Upper lobe of right lung (tissue), 1 donor: ENCODE results near the gene COL18A1. TPM values are rescaled to one million over a fixed set of nuclear protein-coding genes. Genes with fewer than 3 reads are reported as not detected.
A peak's percentile ranks its signal among the peaks of the same experiment; 100 is the strongest.

ENCODE experiments used
- ATAC-seq: fragments of 200-7000 bp; cut with Tn5 transposase; one replicate; pipeline ENCODE4 v1.9.1; 2020; ENCODE audit warnings: mild to moderate bottlenecking, moderate library complexity
- DNase-seq: peaks from one replicate; pipeline ENCODE4 v3.0.0-alpha.2; 2020
- H3K27ac ChIP-seq: fragments of 200-600 bp; one replicate; pipeline ENCODE4 v1.8.0; 2022
- H3K27me3 ChIP-seq: fragments of 200-600 bp; one replicate; pipeline ENCODE4 v1.8.0; 2022; ENCODE audit warnings: mild to moderate bottlenecking
- H3K36me3 ChIP-seq: fragments of 200-600 bp; one replicate; pipeline ENCODE4 v1.8.0; 2022
- H3K4me1 ChIP-seq: fragments of 200-600 bp; one replicate; pipeline ENCODE4 v1.8.0; 2022
- H3K4me3 ChIP-seq: fragments of 200-600 bp; one replicate; pipeline ENCODE4 v1.8.0; 2022; ENCODE audit warnings: mild to moderate bottlenecking
- H3K9me3 ChIP-seq: fragments of 200-600 bp; one replicate; pipeline ENCODE4 v1.8.0; 2022
- intact Hi-C: fragments of 100-400 bp; cut with DNase I; formaldehyde crosslinking; loops from one replicate; pipeline ENCODE4 v1.11.0; 2022
- total RNA-seq: library from RNA; stranded (reverse); fragmentation: NEBNext Ultra II Directional; extraction: Animal tissue kit (Norgen Biotek cat#: 25700); gene quantifications from one replicate; pipeline ENCODE4 v1.2.1, GENCODE V29; 2021
- TF ChIP-seq, protein P1 (sequence below): fragments of 200-600 bp; IDR thresholded peaks from one replicate; pipeline ENCODE4 v1.8.0; 2022; ENCODE audit warnings: antibody characterized with exemption
- donor health status: DM: no; HTN: yes; CAD: no; lungs with severe emphysema.

COL18A1 gene
- total RNA-seq, 1 donor from 2014 or later, result 60.4 TPM

DNA sequence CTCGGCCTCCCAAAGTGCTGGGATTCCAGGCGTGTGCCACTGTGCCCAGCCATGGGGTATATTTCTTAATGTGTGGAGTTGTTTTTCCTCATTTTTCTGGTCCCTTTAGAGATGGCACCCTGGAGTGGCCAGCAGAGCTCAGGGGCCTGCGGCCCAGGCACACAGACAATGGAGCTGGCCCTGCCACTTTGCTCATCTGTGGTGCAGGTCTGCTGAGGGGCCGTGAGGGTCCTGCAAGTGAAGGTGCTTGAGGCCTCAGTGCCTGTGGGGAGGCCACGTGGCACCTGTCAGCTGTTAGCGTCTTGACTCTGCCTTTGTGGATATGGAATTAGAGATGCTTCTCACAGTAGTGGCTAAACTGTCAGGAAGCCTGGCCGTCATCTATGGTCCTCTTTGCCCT is 7.5 kb downstream of the COL18A1 start:
- Histone ChIP-seq H3K4me1 (no peaks in the 10 kb centered on the region), H3K4me3 (no peak overlapping the region), H3K36me3 (no peaks in the 10 kb centered on the region), H3K27me3 (no peaks in the 10 kb centered on the region), H3K27ac (no peak overlapping the region), H3K9me3 (no peaks in the 10 kb centered on the region)
- ATAC-seq (no peak), DNase-seq (no peak)
- TF ChIP-seq, protein P1, sequence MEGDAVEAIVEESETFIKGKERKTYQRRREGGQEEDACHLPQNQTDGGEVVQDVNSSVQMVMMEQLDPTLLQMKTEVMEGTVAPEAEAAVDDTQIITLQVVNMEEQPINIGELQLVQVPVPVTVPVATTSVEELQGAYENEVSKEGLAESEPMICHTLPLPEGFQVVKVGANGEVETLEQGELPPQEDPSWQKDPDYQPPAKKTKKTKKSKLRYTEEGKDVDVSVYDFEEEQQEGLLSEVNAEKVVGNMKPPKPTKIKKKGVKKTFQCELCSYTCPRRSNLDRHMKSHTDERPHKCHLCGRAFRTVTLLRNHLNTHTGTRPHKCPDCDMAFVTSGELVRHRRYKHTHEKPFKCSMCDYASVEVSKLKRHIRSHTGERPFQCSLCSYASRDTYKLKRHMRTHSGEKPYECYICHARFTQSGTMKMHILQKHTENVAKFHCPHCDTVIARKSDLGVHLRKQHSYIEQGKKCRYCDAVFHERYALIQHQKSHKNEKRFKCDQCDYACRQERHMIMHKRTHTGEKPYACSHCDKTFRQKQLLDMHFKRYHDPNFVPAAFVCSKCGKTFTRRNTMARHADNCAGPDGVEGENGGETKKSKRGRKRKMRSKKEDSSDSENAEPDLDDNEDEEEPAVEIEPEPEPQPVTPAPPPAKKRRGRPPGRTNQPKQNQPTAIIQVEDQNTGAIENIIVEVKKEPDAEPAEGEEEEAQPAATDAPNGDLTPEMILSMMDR, result no peak
- intact Hi-C loops, result no loop called here

DNA sequence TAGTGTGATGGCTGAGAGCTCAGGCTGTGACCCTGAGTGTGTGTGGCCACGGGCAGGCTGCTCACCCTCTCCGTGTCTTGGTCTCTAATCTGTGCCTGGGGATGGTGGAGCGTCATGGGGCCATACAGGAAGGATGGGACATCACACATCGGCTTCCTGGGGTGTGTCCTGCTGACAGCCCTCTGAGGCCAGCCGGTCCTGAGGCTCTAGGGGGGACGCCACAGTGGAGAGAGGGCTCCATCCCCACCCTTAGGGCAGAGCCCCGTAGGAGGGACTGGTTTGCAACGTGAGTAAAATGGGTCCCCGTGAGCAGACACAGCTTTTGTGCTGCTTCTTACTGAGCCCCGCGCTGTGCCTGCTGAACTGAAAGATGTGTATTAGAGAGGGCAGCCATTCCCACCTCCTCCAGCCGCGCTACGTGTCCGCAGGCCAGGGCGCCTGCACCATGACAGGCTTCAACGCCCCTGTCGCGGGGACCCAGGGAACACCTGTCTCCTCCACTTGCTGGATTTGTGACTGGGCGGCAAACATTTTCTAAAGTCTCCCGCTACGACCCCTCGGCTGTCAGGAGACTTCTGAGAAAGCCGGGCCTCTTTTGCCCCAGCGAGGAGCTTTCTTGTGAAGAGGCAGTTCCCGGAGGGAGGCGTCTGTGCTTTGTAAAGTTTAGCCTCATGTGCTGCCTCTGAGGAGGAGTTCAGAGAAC is 8.1 kb downstream of the COL18A1 start:
- Histone ChIP-seq H3K9me3 (no peaks in the 10 kb centered on the region), H3K4me1 (no peaks in the 10 kb centered on the region), H3K27ac (peak overlapping the region; percentile 24), H3K4me3 (no peak overlapping the region), H3K36me3 (no peaks in the 10 kb centered on the region), H3K27me3 (no peaks in the 10 kb centered on the region)
- TF ChIP-seq, protein P1, result no peak
- ATAC-seq, result peak; percentile 6
- intact Hi-C loops, result no loop called here
- no peak for DNase-seq

DNA sequence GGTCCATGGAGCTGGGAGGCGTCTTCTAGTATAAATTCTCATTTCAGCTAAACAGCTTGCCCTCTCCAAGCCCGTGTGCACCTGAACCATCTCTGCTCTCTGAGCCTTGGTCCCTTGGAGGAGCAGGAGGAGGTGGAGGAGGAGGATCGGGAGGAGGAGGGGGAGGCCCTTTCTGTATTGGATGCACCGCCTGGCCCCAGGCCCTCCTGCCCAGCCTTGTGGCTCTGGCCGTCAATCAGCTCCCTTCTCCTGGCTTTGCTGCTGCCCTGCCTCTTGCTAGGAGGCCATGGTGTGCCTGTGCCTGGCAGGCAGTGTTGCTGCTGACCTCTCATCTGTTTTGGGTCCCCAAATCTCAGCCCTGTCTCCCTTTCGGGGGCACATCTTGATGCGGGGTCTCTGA is 9.0 kb downstream of the COL18A1 start:
- intact Hi-C loops, result no loop called here
- Histone ChIP-seq H3K4me3 (no peak overlapping the region), H3K9me3 (no peaks in the 10 kb centered on the region), H3K36me3 (no peaks in the 10 kb centered on the region), H3K4me1 (no peaks in the 10 kb centered on the region), H3K27me3 (no peaks in the 10 kb centered on the region), H3K27ac (no peak overlapping the region)
- ATAC-seq (no peak), DNase-seq (no peak)
- TF ChIP-seq, protein P1, result no peak

DNA sequence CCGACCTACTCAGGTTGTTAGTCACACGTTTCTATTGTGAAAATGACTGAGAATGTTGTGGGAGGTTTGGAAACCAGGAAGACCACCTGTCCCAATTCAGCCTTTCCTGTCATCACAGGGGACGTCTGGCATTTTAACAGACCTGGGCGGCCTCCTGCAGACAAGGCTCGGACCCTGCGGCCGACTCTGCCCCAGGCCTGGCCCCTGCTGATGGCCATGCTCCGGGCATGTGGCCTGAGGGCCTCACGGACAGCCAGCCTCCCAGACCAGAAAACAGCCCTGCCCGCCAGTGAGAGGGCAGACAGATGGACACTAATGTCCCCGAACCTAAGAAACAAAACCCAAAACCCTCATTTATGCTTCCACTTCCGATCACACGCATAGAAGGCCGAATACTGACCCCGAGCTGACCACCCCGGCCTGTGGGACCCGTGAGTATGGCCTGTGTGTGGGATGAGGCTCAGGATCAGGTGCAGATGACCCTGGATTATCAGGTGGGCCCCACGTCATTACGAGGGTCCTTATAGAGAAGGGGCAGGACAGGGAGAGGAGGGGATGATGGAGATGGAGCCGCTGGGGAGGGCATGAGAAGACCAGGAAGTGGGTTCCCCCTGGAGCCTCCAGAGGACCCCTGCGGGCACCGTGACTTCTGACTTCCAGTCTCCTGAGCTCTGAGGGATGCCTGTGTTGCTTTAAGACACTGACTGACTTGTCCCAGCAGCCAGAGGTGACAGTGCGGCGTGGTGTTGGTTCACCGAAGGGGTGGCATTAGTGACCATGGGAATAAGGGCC is 9.6 kb downstream of the COL18A1 start:
- TF ChIP-seq, protein P1, result no peak
- no peak for DNase-seq
- Histone ChIP-seq H3K4me3 (no peak overlapping the region), H3K4me1 (no peaks in the 10 kb centered on the region), H3K27ac (no peak overlapping the region), H3K36me3 (no peaks in the 10 kb centered on the region), H3K9me3 (no peaks in the 10 kb centered on the region), H3K27me3 (no peaks in the 10 kb centered on the region)
- ATAC-seq, result no peak
- intact Hi-C loops, result no loop called here

DNA sequence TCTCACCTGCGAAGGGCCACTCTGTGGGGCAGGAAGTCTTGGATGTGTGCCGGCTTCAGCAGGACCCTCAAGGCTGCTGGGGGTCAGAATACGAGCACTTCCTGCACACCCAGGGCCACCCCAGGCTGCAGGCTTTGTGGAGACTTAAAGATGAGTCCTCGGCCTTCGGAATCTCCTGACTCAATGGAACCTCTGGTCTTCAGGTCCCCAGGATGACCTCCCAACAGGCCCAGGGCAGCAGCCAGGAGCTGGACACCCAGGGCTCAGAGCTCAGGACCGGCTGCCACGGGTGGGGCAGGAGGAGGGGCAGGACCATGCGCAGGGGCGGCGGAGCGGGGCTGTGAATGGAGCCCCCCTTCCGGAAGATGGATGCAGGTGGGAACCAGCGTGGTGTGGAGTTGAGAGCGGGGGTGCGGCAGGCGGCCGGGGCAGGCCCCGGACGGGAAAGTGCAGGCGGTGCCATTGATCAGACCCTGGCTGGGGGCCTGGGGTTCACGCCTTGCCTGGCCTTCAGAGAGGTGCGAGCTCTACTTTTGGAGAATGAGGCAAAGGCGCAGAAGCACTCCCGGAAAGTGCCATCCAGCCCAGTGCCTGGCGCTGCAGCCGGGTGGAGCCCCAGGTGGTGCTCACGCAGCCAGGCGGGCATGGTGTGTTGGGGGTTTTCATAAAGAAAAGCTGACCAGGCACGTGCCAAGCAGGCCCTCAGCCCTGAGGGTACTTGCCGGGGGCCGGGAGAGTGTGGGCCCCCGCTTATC is 10.4 kb downstream of the COL18A1 start:
- no peak for DNase-seq
- H3K27ac ChIP-seq, result no peak overlapping the region
- H3K4me1 ChIP-seq, result no peaks in the 10 kb centered on the region
- ATAC-seq, result no peak
- no peaks in the 10 kb centered on the region for H3K9me3 ChIP-seq
- H3K4me3 ChIP-seq, result no peak overlapping the region
- intact Hi-C loops, result no loop called here
- no peaks in the 10 kb centered on the region for H3K36me3 ChIP-seq
- H3K27me3 ChIP-seq, result no peaks in the 10 kb centered on the region
- TF ChIP-seq, protein P1, result no peak
